A549 (cell line): Measurements from ENCODE around the gene SVOPL. TPM values are rescaled to one million over a fixed set of nuclear protein-coding genes. Genes with fewer than 3 reads are reported as not detected.

Experiments
- ATAC-seq, 2 experiments: fragments of 200-7000 bp in 1 of 2; fragments of >200 bp in 1 of 2; cut with Nextera tagmentation in 1 of 2; cut with Tn5 transposase in 1 of 2; 3 replicates each; pipeline versions ENCODE4 v1.8.0 to v1.9.1; 2018 to 2020; ENCODE audit warnings: mild to moderate bottlenecking in 1 of 2, moderate library complexity in 1 of 2
- CTCF ChIA-PET: fragments of 300-600 bp; sonication (Branson Sonifier 250); formaldehyde crosslinking; extraction: SDS; loops from one replicate; lab custom pipeline; 2021; ENCODE audit warnings: antibody characterized with exemption, inconsistent platforms; lab: Yijun Ruan, JAX
- POLR2A ChIA-PET: fragments of 350-600 bp; formaldehyde crosslinking; extraction: SDS; loops from one replicate; lab custom pipeline; 2021; ENCODE audit warnings: antibody characterized with exemption, inconsistent platforms; lab: Yijun Ruan, JAX
- DNase-seq, 2 experiments: peaks; one replicate each; pipeline versions ENCODE4 v3.0.0 to v3.0.0-alpha.2; 2011 to 2016; ENCODE audit warnings: low read depth in 1 of 2, low spot score in 1 of 2
- FAIRE-seq: peaks from 2 replicates; lab custom pipeline; 2011; peaks lifted over from hg19 to GRCh38; lab: Jason Lieb, UNC
- H3K27ac ChIP-seq, 2 experiments: fragments of >200 bp; sonication (Bioruptor Twin); formaldehyde crosslinking; 3 replicates each; pipeline ENCODE4 v1.5.1; 2016 to 2017
- H3K4me1 ChIP-seq: fragments of >200 bp; sonication (Bioruptor Twin); formaldehyde crosslinking; 3 replicates; pipeline ENCODE4 v1.6.1; 2016
- H3K4me2 ChIP-seq: fragments of >200 bp; sonication (Bioruptor Twin); formaldehyde crosslinking; 3 replicates; pipeline ENCODE4 v1.6.1; 2016
- H3K4me3 ChIP-seq: fragments of >200 bp; sonication (Bioruptor Twin); formaldehyde crosslinking; 3 replicates; pipeline ENCODE4 v1.5.1; 2016
- H3K9me3 ChIP-seq: fragments of >200 bp; sonication (Bioruptor Twin); formaldehyde crosslinking; 3 replicates; pipeline ENCODE4 v1.6.1; 2016
- BCL3 ChIP-seq: fragments of >200 bp; sonication (Bioruptor Twin); formaldehyde crosslinking; IDR thresholded peaks from 3 replicates; pipeline ENCODE4 v1.6.1; 2016
- CBX2 ChIP-seq: fragments of 200-600 bp; sonication (generic); IDR thresholded peaks from 2 replicates; pipeline ENCODE4 v1.6.1; 2016; ENCODE audit warnings: low read depth, mild to moderate bottlenecking, borderline replicate concordance
- CEBPB ChIP-seq, 2 experiments: fragments of >200 bp in 1 of 2; sonication (Bioruptor Twin) in 1 of 2; formaldehyde crosslinking in 1 of 2; IDR thresholded peaks; 2 replicates each; pipeline ENCODE4 v1.6.1; 2012 to 2016
- CHD2 ChIP-seq: fragments of 150-350 bp; IDR thresholded peaks from 2 replicates; pipeline ENCODE4 v1.6.1; 2014; ENCODE audit warnings: low read length; ENCODE audit not compliant: partially characterized antibody
- E2F6 ChIP-seq: IDR thresholded peaks from 2 replicates; pipeline ENCODE4 v1.6.1; 2012; ENCODE audit warnings: low read depth, borderline replicate concordance
- ELK1 ChIP-seq: fragments of 150-350 bp; IDR thresholded peaks from 2 replicates; pipeline ENCODE4 v1.6.1; 2014; ENCODE audit warnings: low read depth, mild to moderate bottlenecking, low read length
- EP300 ChIP-seq, 2 experiments: fragments of >200 bp; sonication (Bioruptor Twin); formaldehyde crosslinking; IDR thresholded peaks; 2 replicates in 1 of 2; 3 replicates in 1 of 2; pipeline ENCODE4 v1.6.1; 2016 to 2017
- ESRRA ChIP-seq: fragments of 150-350 bp; IDR thresholded peaks from 2 replicates; pipeline ENCODE4 v1.6.1; 2014; ENCODE audit warnings: mild to moderate bottlenecking, low read length, borderline replicate concordance
- FOXS1 ChIP-seq: fragments of 250-450 bp; sonication (Bioruptor Pico); IDR thresholded peaks from 2 replicates; pipeline ENCODE4 v1.5.0; 2020; ENCODE audit warnings: mild to moderate bottlenecking, moderate library complexity
- HEYL ChIP-seq: fragments of 250-450 bp; sonication (Bioruptor Pico); IDR thresholded peaks from 2 replicates; pipeline ENCODE4 v1.8.0; 2021; ENCODE audit warnings: mild to moderate bottlenecking, moderate library complexity
- HOXA7 ChIP-seq: fragments of 250-450 bp; sonication (Bioruptor Pico); IDR thresholded peaks from 2 replicates; pipeline ENCODE4 v1.5.0; 2020; ENCODE audit warnings: mild to moderate bottlenecking, moderate library complexity
- KDM5A ChIP-seq: fragments of 200-600 bp; sonication (generic); IDR thresholded peaks from 2 replicates; pipeline ENCODE4 v1.6.1; 2016; ENCODE audit warnings: antibody characterized with exemption, mild to moderate bottlenecking
- MAFK ChIP-seq: fragments of 450-650 bp; IDR thresholded peaks from 2 replicates; pipeline ENCODE4 v1.6.1; 2014; ENCODE audit not compliant: partially characterized antibody
- MYC ChIP-seq: IDR thresholded peaks from 2 replicates; pipeline ENCODE4 v1.6.1; 2012; ENCODE audit warnings: mild to moderate bottlenecking, inconsistent platforms, low read length, improper control_type of control experiment, borderline replicate concordance
- NFE2L2 ChIP-seq: fragments of 150-350 bp; conservative IDR thresholded peaks from 2 replicates; pipeline ENCODE4 v1.6.1; 2014; ENCODE audit warnings: low read length
- NR3C1 ChIP-seq: fragments of >200 bp; sonication (Bioruptor Twin); formaldehyde crosslinking; IDR thresholded peaks from 3 replicates; pipeline ENCODE4 v1.6.1; 2017
- RARB ChIP-seq: fragments of 250-450 bp; sonication (Bioruptor Pico); IDR thresholded peaks from 2 replicates; pipeline ENCODE4 v1.8.0; 2021; ENCODE audit warnings: mild to moderate bottlenecking, moderate library complexity
- RCOR1 ChIP-seq: fragments of 150-350 bp; IDR thresholded peaks from 2 replicates; pipeline ENCODE4 v1.6.1; 2014; ENCODE audit warnings: antibody characterized with exemption, low read length, low read depth
- SMC3 ChIP-seq: fragments of >200 bp; sonication (Bioruptor Twin); formaldehyde crosslinking; IDR thresholded peaks from 3 replicates; pipeline ENCODE4 v1.6.1; 2018; ENCODE audit warnings: inconsistent platforms
- TP53 ChIP-seq: fragments of 250-450 bp; sonication (Bioruptor Pico); IDR thresholded peaks from 2 replicates; pipeline ENCODE4 v1.5.0; 2021; ENCODE audit warnings: mild to moderate bottlenecking, moderate library complexity
- ZFP36 ChIP-seq: fragments of 450-650 bp; IDR thresholded peaks from 2 replicates; pipeline ENCODE4 v1.6.1; 2014; ENCODE audit warnings: borderline replicate concordance; ENCODE audit not compliant: partially characterized antibody
- ZNF302 ChIP-seq: fragments of 250-450 bp; sonication (Bioruptor Pico); IDR thresholded peaks from 2 replicates; pipeline ENCODE4 v1.9.0; 2021; ENCODE audit warnings: inconsistent platforms, mild to moderate bottlenecking, moderate library complexity
- WGBS: methylation state at CpG from one replicate; pipeline ENCODE4 v1.1.6; 2017; ENCODE audit errors: missing lambda C conversion rate; 5-methylcytosine and 5-hydroxymethylcytosine counted together
- polyA plus RNA-seq, 4 experiments: library from polyadenylated mRNA; depleted of rRNA in 3 of 4; stranded (reverse); fragments of >200 nt; fragmentation: RNase III in 1 of 4; extraction: RNeasy Plus Mini Kit Qiagen cat#74134 plus additional on column Dnase treatment in 1 of 4; gene quantifications; 2 replicates in 3 of 4; 3 replicates in 1 of 4; pipeline ENCODE4 v1.2.3, GENCODE V29; 2011 to 2017
- TF ChIP-seq, protein P1 (sequence below): fragments of 450-650 bp; IDR thresholded peaks from 2 replicates; pipeline ENCODE4 v1.6.1; 2014; ENCODE audit warnings: antibody characterized with exemption

Gene SVOPL
- polyA plus RNA-seq, 2 of the 4 experiments (the other 2 are of a cell fraction) = 0.21 TPM; not detected in 1

- CTCF ChIA-PET = interaction anchor here (0.6 kb wide), 1 partner anchor 269 kb away, joined by 3 read pairs; no protein-coding TSS in a partner anchor
- no peak for DNase-seq
- Histone ChIP-seq H3K9me3 (peaks cover 25% of the 10 kb centered on the region), H3K4me2 (no peak overlapping the region), H3K4me1 (no peaks in the 10 kb centered on the region), H3K4me3 (no peak overlapping the region), H3K27ac (no peak overlapping the region)
- FAIRE-seq = no peak
- ATAC-seq = no peak
- no peak for TF ChIP-seq CEBPB (IDR thresholded peaks at IDR 0.05)
- no peak for TF ChIP-seq E2F6
- TF ChIP-seq ESRRA = no peak
- TF ChIP-seq HOXA7 (CRISPR knock-in tag) = no peak
- no peak for TF ChIP-seq ZFP36
- no peak for TF ChIP-seq MYC
- no peak for TF ChIP-seq NR3C1
- TF ChIP-seq RARB (CRISPR knock-in tag) = no peak
- POLR2A ChIA-PET = no interaction called here
- 76% methylated on average over 2 of the region's 2 CpGs for WGBS
Observed at GRCh38 chr7:138568655-138569054, 132.5 kb downstream of the SVOPL start.

DNA sequence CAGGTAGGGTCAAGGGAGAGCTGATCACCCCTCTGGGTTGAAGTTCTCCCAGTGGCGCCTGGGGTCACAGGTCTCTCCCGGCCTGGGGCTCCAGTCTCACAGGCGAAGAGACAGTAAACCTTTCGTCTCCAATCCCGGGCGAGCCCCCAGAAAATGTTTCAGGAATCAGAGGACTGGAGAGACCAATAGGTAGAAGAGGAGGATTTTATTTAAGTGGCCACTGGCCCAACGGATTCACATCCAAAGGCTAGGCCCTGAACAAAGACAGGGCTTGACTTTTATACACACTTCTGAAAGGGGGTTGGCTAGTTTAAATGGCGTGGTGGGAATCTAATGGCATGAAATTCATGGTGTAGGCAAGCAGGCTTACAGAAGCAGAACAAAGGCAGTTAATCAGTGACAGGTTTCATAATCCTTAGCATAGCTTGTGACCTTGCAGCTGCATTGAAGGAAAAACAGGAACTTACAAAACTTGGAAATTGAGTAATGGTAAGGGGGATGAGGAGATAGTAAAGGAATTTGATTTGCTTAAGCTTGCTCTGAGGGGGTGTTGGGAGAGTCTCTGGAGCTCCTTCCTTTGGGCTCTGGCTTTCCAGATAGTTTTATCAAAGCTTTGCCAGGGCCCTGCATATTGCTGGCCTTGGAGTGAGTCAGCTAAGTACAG lies 135.6 kb downstream of the SVOPL start:
- DNase-seq (peak in 1 of 2 experiments; percentile 63), ATAC-seq (no peak), FAIRE-seq (no peak)
- TF ChIP-seq CBX2 (no peak), CHD2 (no peak), HEYL (CRISPR knock-in tag) (no peak), NFE2L2 (no peak), KDM5A (no peak), ZNF302 (CRISPR knock-in tag) (no peak), MAFK (no peak), SMC3 (no peak), ELK1 (no peak), RCOR1 (no peak), BCL3 (no peak), TP53 (no peak), FOXS1 (no peak), EP300 (IDR thresholded peaks at IDR 0.05) (no peak), HOXA7 (CRISPR knock-in tag) (no peak)
- TF ChIP-seq, protein P1, sequence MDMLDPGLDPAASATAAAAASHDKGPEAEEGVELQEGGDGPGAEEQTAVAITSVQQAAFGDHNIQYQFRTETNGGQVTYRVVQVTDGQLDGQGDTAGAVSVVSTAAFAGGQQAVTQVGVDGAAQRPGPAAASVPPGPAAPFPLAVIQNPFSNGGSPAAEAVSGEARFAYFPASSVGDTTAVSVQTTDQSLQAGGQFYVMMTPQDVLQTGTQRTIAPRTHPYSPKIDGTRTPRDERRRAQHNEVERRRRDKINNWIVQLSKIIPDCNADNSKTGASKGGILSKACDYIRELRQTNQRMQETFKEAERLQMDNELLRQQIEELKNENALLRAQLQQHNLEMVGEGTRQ = no peak
- H3K27ac ChIP-seq = no peak overlapping the region
- ChIA-PET CTCF (no interaction called here), POLR2A (no interaction called here)
- WGBS = 81% methylated on average over 8 of the region's 8 CpGs
- no peak overlapping the region for H3K4me3 ChIP-seq
- peaks cover 25% of the 10 kb centered on the region for H3K9me3 ChIP-seq
- no peak overlapping the region for H3K4me2 ChIP-seq
- H3K4me1 ChIP-seq = no peaks in the 10 kb centered on the region
